Astrocyte (in vitro differentiated cells and primary cell): Measurements from ENCODE around the gene DIP2B. TPM values are rescaled to one million over a fixed set of nuclear protein-coding genes. Genes with fewer than 3 reads are reported as not detected.

Experiments used
- DNase-seq: peaks from one replicate; pipeline ENCODE4 v3.0.0-alpha.2; 2010; ENCODE audit warnings: low read depth
- FAIRE-seq: peaks from 2 replicates; lab custom pipeline; 2011; peaks lifted over from hg19 to GRCh38; lab: Jason Lieb, UNC
- H2AFZ ChIP-seq: 2 replicates; pipeline ENCODE4 v1.6.0; 2012; ENCODE audit warnings: low read depth, low read length, inconsistent platforms
- H3K27ac ChIP-seq: 2 replicates; pipeline ENCODE4 v1.5.1; 2011; ENCODE audit warnings: low read depth, low read length, inconsistent platforms
- H3K27me3 ChIP-seq: 2 replicates; pipeline ENCODE4 v1.6.0; 2011; ENCODE audit warnings: low read length, inconsistent platforms; ENCODE audit not compliant: insufficient read depth
- H3K36me3 ChIP-seq: 2 replicates; pipeline ENCODE4 v1.5.1; 2011; ENCODE audit warnings: low read length, inconsistent platforms; ENCODE audit not compliant: insufficient read depth
- H3K4me1 ChIP-seq: 2 replicates; pipeline ENCODE4 v1.5.1; 2011; ENCODE audit warnings: low read length, inconsistent platforms; ENCODE audit not compliant: insufficient read depth
- H3K4me2 ChIP-seq: 2 replicates; pipeline ENCODE4 v1.6.0; 2012; ENCODE audit warnings: low read length, inconsistent platforms
- H3K4me3 ChIP-seq: 2 replicates; pipeline ENCODE4 v1.5.1; 2011; ENCODE audit warnings: low read depth, mild to moderate bottlenecking, low read length, inconsistent platforms; ENCODE audit not compliant: insufficient read depth
- H3K79me2 ChIP-seq: 2 replicates; pipeline ENCODE4 v1.6.0; 2012; ENCODE audit warnings: mild to moderate bottlenecking, low read length, inconsistent platforms; ENCODE audit not compliant: insufficient read depth
- H3K9ac ChIP-seq: 2 replicates; pipeline ENCODE4 v1.6.0; 2012; ENCODE audit warnings: mild to moderate bottlenecking, low read length, inconsistent platforms
- H3K9me3 ChIP-seq: 2 replicates; pipeline ENCODE4 v1.5.1; 2012; ENCODE audit warnings: low read depth, mild to moderate bottlenecking, low read length, inconsistent platforms; ENCODE audit not compliant: insufficient read depth
- H4K20me1 ChIP-seq: 2 replicates; pipeline ENCODE4 v1.6.0; 2012; ENCODE audit warnings: low read length, inconsistent platforms; ENCODE audit not compliant: insufficient read depth
- H3K27ac Mint-ChIP-seq: one replicate; pipeline ENCODE4 v1.8.0; 2021; ENCODE audit warnings: mild to moderate bottlenecking, mixed read lengths; ENCODE audit not compliant: unreplicated experiment
- H3K27me3 Mint-ChIP-seq: one replicate; pipeline ENCODE4 v1.8.0; 2021; ENCODE audit warnings: low read depth, mixed read lengths; ENCODE audit not compliant: unreplicated experiment
- H3K36me3 Mint-ChIP-seq: one replicate; pipeline ENCODE4 v1.8.0; 2021; ENCODE audit warnings: low read depth, mixed read lengths; ENCODE audit not compliant: unreplicated experiment
- H3K4me1 Mint-ChIP-seq: one replicate; pipeline ENCODE4 v1.8.0; 2021; ENCODE audit warnings: low read depth, mixed read lengths; ENCODE audit not compliant: unreplicated experiment
- H3K4me3 Mint-ChIP-seq: one replicate; pipeline ENCODE4 v1.8.0; 2021; ENCODE audit warnings: mild to moderate bottlenecking, moderate library complexity, mixed read lengths; ENCODE audit not compliant: unreplicated experiment
- H3K9me3 Mint-ChIP-seq: one replicate; pipeline ENCODE4 v1.8.0; 2021; ENCODE audit warnings: mild to moderate bottlenecking, mixed read lengths; ENCODE audit not compliant: unreplicated experiment
- EZH2 ChIP-seq: IDR thresholded peaks from 2 replicates; pipeline ENCODE4 v1.6.1; 2012; ENCODE audit warnings: mild to moderate bottlenecking, low read length, inconsistent platforms; ENCODE audit not compliant: insufficient read depth
- total RNA-seq: library from RNA; stranded (reverse); gene quantifications from 2 replicates; pipeline ENCODE4 v1.2.1, GENCODE V29; 2021
- TF ChIP-seq, protein P1 (sequence below): IDR thresholded peaks from 2 replicates; pipeline ENCODE4 v1.5.1; 2011; ENCODE audit warnings: low read depth, mild to moderate bottlenecking, inconsistent platforms, low read length, moderate library complexity; ENCODE audit not compliant: insufficient read depth

DIP2B gene
- total RNA-seq, 1 donor from 2014 or later = 53.2 TPM

DNA sequence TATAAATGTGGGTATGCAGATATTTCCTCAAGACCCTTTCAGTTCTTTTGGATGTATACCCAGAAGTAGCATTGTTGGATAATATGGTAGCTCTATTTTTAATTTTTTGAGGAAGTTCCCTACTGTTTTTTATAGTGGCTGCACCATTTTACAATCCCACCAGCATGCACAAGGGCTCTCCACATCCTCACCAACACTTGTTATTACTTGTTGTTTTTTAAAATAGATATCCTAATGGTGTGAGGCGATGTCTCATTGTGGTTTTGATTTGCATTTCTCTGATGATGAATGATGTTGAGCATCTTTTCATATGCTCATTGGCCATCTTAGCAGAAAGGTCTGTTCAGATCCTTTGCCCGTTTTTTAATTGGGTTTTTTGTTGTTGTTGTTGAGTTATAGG is 47.1 kb downstream of the DIP2B start:
- TF ChIP-seq EZH2 = no peak
- TF ChIP-seq, protein P1, sequence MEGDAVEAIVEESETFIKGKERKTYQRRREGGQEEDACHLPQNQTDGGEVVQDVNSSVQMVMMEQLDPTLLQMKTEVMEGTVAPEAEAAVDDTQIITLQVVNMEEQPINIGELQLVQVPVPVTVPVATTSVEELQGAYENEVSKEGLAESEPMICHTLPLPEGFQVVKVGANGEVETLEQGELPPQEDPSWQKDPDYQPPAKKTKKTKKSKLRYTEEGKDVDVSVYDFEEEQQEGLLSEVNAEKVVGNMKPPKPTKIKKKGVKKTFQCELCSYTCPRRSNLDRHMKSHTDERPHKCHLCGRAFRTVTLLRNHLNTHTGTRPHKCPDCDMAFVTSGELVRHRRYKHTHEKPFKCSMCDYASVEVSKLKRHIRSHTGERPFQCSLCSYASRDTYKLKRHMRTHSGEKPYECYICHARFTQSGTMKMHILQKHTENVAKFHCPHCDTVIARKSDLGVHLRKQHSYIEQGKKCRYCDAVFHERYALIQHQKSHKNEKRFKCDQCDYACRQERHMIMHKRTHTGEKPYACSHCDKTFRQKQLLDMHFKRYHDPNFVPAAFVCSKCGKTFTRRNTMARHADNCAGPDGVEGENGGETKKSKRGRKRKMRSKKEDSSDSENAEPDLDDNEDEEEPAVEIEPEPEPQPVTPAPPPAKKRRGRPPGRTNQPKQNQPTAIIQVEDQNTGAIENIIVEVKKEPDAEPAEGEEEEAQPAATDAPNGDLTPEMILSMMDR = no peak
- Histone ChIP-seq H3K4me3 (no peak overlapping the region), H3K27me3 (no peaks in the 10 kb centered on the region), H3K4me2 (no peak overlapping the region), H2AFZ (no peak overlapping the region), H3K9ac (no peak overlapping the region), H3K79me2 (peaks cover 79% of the 10 kb centered on the region), H4K20me1 (peaks cover 38% of the 10 kb centered on the region), H3K9me3 (no peaks in the 10 kb centered on the region), H3K27ac (no peak overlapping the region), H3K4me1 (peaks cover 2% of the 10 kb centered on the region), H3K36me3 (no peaks in the 10 kb centered on the region)
- no peaks in the 10 kb centered on the region for H3K9me3 Mint-ChIP-seq
- H3K36me3 Mint-ChIP-seq = peaks cover 4% of the 10 kb centered on the region
- H3K27me3 Mint-ChIP-seq = no peaks in the 10 kb centered on the region
- FAIRE-seq (no peak), DNase-seq (no peak)
- no peak overlapping the region for H3K27ac Mint-ChIP-seq
- peaks cover 19% of the 10 kb centered on the region for H3K4me1 Mint-ChIP-seq
- H3K4me3 Mint-ChIP-seq = peak overlapping the region; percentile 29

DNA sequence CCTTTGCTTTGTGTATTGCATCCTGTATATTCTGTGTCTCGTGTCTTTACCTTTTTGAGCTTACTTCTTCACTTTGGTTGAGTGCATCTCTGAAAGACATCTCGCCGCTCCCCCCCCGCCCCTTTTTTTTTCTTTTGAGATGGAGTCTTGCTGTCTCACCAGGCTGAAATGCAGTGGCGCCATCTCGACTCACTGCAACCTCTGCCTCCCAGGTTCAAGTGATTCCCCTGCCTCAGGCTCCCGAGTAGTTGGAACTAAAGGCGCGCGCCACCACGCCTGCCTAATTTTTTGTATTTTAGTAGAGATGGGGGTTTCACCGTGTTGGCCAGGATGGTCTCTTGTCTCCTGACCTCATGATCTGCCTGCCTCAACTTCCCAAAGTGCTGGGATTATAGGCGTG is 49.9 kb downstream of the DIP2B start:
- TF ChIP-seq, protein P1 = no peak
- TF ChIP-seq EZH2 = no peak
- no peaks in the 10 kb centered on the region for H3K9me3 Mint-ChIP-seq
- Histone ChIP-seq H3K9me3 (no peaks in the 10 kb centered on the region), H2AFZ (no peak overlapping the region), H3K4me2 (no peak overlapping the region), H4K20me1 (peaks cover 48% of the 10 kb centered on the region), H3K27me3 (no peaks in the 10 kb centered on the region), H3K36me3 (no peaks in the 10 kb centered on the region), H3K27ac (no peak overlapping the region), H3K9ac (no peak overlapping the region), H3K4me3 (no peak overlapping the region), H3K4me1 (peaks cover 9% of the 10 kb centered on the region), H3K79me2 (peaks cover 80% of the 10 kb centered on the region)
- H3K4me1 Mint-ChIP-seq = peaks cover 15% of the 10 kb centered on the region
- DNase-seq (no peak), FAIRE-seq (no peak)
- H3K27me3 Mint-ChIP-seq = no peaks in the 10 kb centered on the region
- H3K4me3 Mint-ChIP-seq = no peak overlapping the region
- H3K27ac Mint-ChIP-seq = no peak overlapping the region
- H3K36me3 Mint-ChIP-seq = peaks cover 4% of the 10 kb centered on the region

DNA sequence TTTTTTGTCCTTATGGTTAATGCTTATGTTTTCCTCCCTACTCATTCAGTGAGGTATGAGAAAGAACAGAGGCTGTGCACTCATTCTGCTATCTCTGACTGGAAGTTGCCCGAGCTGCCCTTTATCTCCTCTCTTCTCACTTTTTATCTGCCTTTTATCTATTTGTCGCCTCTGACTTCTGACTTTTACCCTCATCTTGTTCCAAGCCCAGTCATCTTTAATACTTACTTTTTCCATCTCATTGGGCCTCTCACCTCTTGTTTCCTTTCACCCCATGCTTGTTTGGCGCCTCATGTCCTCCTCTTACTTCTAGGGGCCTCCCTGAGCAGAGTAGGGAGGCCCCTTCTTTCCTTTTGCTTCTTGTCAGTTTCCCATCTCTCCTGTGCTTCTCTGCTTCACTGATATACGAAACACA is 50.7 kb downstream of the DIP2B start:
- Mint-ChIP-seq H3K27ac (no peak overlapping the region), H3K9me3 (no peaks in the 10 kb centered on the region), H3K4me3 (no peak overlapping the region), H3K36me3 (peaks cover 4% of the 10 kb centered on the region), H3K4me1 (peaks cover 11% of the 10 kb centered on the region), H3K27me3 (no peaks in the 10 kb centered on the region)
- Histone ChIP-seq H3K4me3 (no peak overlapping the region), H3K79me2 (peaks cover 73% of the 10 kb centered on the region), H3K27ac (no peak overlapping the region), H3K9me3 (no peaks in the 10 kb centered on the region), H4K20me1 (peaks cover 48% of the 10 kb centered on the region), H3K4me2 (no peak overlapping the region), H3K36me3 (no peaks in the 10 kb centered on the region), H3K9ac (no peak overlapping the region), H2AFZ (no peak overlapping the region), H3K4me1 (peaks cover 9% of the 10 kb centered on the region), H3K27me3 (no peaks in the 10 kb centered on the region)
- FAIRE-seq = no peak
- TF ChIP-seq EZH2 = no peak
- TF ChIP-seq, protein P1 = no peak
- no peak for DNase-seq
